22Rv1 (cell line): ENCODE measurements around the gene GBA3.

Source experiments
- ZFX ChIP-seq: fragments of 450-650 bp; IDR thresholded peaks from 2 replicates; pipeline ENCODE4 v1.6.1; 2017; ENCODE audit warnings: antibody characterized with exemption, borderline replicate concordance
- TF ChIP-seq, protein P1 (sequence below): fragments of 450-650 bp; IDR thresholded peaks from 2 replicates; pipeline ENCODE4 v1.5.1; 2017; ENCODE audit warnings: mild to moderate bottlenecking

DNA sequence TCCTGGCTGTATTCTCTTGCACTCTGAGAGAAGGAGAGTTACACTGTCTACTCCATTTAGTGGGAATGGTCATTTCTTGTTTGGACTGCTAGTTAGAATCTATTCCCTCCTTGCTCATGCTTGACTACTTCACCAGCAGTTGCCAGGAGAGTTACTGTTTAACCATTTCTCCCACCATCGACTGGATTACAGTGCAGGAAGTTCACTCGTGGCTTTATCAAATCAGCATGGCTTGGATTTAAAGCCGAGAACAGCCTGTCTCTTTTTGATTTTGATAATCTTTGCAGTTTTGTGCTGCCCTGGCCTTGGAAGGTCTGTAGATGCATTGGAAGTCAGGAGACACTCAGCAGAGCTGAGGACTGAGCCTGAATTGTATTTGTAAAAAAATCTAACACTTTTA lies 3.2 kb downstream of the GBA3 start:
- TF ChIP-seq, protein P1, sequence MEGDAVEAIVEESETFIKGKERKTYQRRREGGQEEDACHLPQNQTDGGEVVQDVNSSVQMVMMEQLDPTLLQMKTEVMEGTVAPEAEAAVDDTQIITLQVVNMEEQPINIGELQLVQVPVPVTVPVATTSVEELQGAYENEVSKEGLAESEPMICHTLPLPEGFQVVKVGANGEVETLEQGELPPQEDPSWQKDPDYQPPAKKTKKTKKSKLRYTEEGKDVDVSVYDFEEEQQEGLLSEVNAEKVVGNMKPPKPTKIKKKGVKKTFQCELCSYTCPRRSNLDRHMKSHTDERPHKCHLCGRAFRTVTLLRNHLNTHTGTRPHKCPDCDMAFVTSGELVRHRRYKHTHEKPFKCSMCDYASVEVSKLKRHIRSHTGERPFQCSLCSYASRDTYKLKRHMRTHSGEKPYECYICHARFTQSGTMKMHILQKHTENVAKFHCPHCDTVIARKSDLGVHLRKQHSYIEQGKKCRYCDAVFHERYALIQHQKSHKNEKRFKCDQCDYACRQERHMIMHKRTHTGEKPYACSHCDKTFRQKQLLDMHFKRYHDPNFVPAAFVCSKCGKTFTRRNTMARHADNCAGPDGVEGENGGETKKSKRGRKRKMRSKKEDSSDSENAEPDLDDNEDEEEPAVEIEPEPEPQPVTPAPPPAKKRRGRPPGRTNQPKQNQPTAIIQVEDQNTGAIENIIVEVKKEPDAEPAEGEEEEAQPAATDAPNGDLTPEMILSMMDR: no peak
- no peak for TF ChIP-seq ZFX
